GM12878 (cell line): Measurements from ENCODE around the gene CACNA1H. TPM values are rescaled to one million over a fixed set of nuclear protein-coding genes. Genes with fewer than 3 reads are reported as not detected.

Experiments
- ATAC-seq: fragments of 200-7000 bp; cut with Tn5 transposase; 3 replicates; pipeline ENCODE4 v1.9.1; 2020; ENCODE audit warnings: mild to moderate bottlenecking, moderate library complexity
- BruUV-seq: library from RNA; stranded (reverse); fragments of 400-500 nt; replicated peaks from 2 replicates; lab custom pipeline; 2021; lab: Mats Ljungman, UMichigan
- CTCF ChIA-PET: fragments of 300-600 bp; sonication (Branson Sonifier 250); formaldehyde crosslinking; extraction: SDS; loops from one replicate; lab custom pipeline; 2021; ENCODE audit warnings: inconsistent platforms; lab: Yijun Ruan, JAX
- POLR2A ChIA-PET: fragments of 350-600 bp; formaldehyde crosslinking; extraction: SDS; loops from one replicate; lab custom pipeline; 2021; ENCODE audit warnings: inconsistent platforms; lab: Charles Lee
- RAD21 ChIA-PET: fragments of 300-600 bp; sonication (Branson Sonifier 250); formaldehyde crosslinking; loops from one replicate; lab custom pipeline; 2023; ENCODE audit warnings: antibody characterized with exemption; ENCODE audit not compliant: unreplicated experiment; lab: Charles Lee
- SMC1A ChIA-PET: fragments of 300-600 bp; sonication (Branson Sonifier 250); formaldehyde crosslinking; loops from one replicate; lab custom pipeline; 2023; ENCODE audit not compliant: unreplicated experiment, uncharacterized antibody; lab: Charles Lee
- DNase-seq: peaks from one replicate; pipeline ENCODE4 v3.0.0-alpha.2; 2011; ENCODE audit warnings: low read depth, low spot score
- FAIRE-seq: peaks from 3 replicates; lab custom pipeline; 2011; peaks lifted over from hg19 to GRCh38; lab: Jason Lieb, UNC
- H2AFZ ChIP-seq: 2 replicates; pipeline ENCODE4 v1.6.0; 2011; ENCODE audit warnings: low read depth, low read length, control low read depth; ENCODE audit not compliant: control insufficient read depth
- H3K27ac ChIP-seq: 2 replicates; pipeline ENCODE4 v1.5.1; 2011; ENCODE audit warnings: control low read depth; ENCODE audit not compliant: control insufficient read depth, insufficient read depth
- H3K27me3 ChIP-seq, 2 experiments: replicated peaks in 1 of 2; 2 replicates each; pipeline versions ENCODE4 v1.6.0 to v1.6.1; 2011; ENCODE audit warnings: low read length in 1 of 2; ENCODE audit not compliant: control insufficient read depth in 2 of 2, insufficient read depth in 2 of 2
- H3K36me3 ChIP-seq, 2 experiments: 2 replicates each; pipeline ENCODE4 v1.5.1; 2011; ENCODE audit warnings: low read length in 1 of 2; ENCODE audit not compliant: control insufficient read depth in 2 of 2, insufficient read depth in 2 of 2
- H3K4me1 ChIP-seq: 2 replicates; pipeline ENCODE4 v1.6.1; 2011; ENCODE audit warnings: mild to moderate bottlenecking, low read length, moderate library complexity, mixed read lengths; ENCODE audit not compliant: control insufficient read depth, insufficient read depth
- H3K4me2 ChIP-seq: 2 replicates; pipeline ENCODE4 v1.6.0; 2011; ENCODE audit warnings: control low read depth; ENCODE audit not compliant: control insufficient read depth, insufficient read depth
- H3K4me3 ChIP-seq: fragments of 200-600 bp; sonication (generic); 2 replicates; pipeline ENCODE4 v1.5.1; 2016
- H3K79me2 ChIP-seq: 2 replicates; pipeline ENCODE4 v1.6.0; 2011; ENCODE audit warnings: low read length; ENCODE audit not compliant: control insufficient read depth, insufficient read depth
- H3K9ac ChIP-seq: 2 replicates; pipeline ENCODE4 v1.8.0; 2011; ENCODE audit warnings: low read length, control low read depth, mixed read lengths; ENCODE audit not compliant: control insufficient read depth, insufficient read depth
- H3K9me3 ChIP-seq: replicated peaks from 3 replicates; pipeline ENCODE4 v1.5.1; 2011; ENCODE audit warnings: mild to moderate bottlenecking, low read length; ENCODE audit not compliant: control insufficient read depth, insufficient read depth
- H4K20me1 ChIP-seq: 2 replicates; pipeline ENCODE4 v1.6.0; 2011; ENCODE audit not compliant: control insufficient read depth, insufficient read depth
- BRCA1 ChIP-seq: IDR thresholded peaks from 2 replicates; pipeline ENCODE4 v1.6.1; 2011; ENCODE audit warnings: low read depth, low read length, improper control_type of control experiment
- CREM ChIP-seq: IDR thresholded peaks from 2 replicates; pipeline ENCODE4 v1.6.1; 2014; ENCODE audit warnings: antibody characterized with exemption, low read depth
- CUX1 ChIP-seq: IDR thresholded peaks from 2 replicates; pipeline ENCODE4 v1.6.1; 2012; ENCODE audit warnings: improper control_type of control experiment, low read depth, low read length; ENCODE audit not compliant: insufficient replicate concordance
- IRF4 ChIP-seq: IDR thresholded peaks from 2 replicates; pipeline ENCODE4 v1.6.1; 2011; ENCODE audit warnings: low read depth, low read length
- KLF5 ChIP-seq: fragments of 450-650 bp; IDR thresholded peaks from 2 replicates; pipeline ENCODE4 v1.6.1; 2014; ENCODE audit warnings: mild to moderate bottlenecking; ENCODE audit not compliant: partially characterized antibody
- MEF2B ChIP-seq: fragments of 450-650 bp; IDR thresholded peaks from 2 replicates; pipeline ENCODE4 v1.6.1; 2018; ENCODE audit warnings: mild to moderate bottlenecking, moderate library complexity; ENCODE audit not compliant: partially characterized antibody, poor library complexity, severe bottlenecking
- MTA3 ChIP-seq: IDR thresholded peaks from 2 replicates; pipeline ENCODE4 v1.6.1; 2012; ENCODE audit warnings: low read length, inconsistent platforms, borderline replicate concordance
- MYB ChIP-seq: fragments of 150-350 bp; IDR thresholded peaks from 2 replicates; pipeline ENCODE4 v1.6.1; 2014; ENCODE audit warnings: mild to moderate bottlenecking, low read depth, low read length, borderline replicate concordance
- RUNX3 ChIP-seq: IDR thresholded peaks from 2 replicates; pipeline ENCODE4 v1.6.1; 2012; ENCODE audit warnings: low read length, inconsistent platforms
- SIX5 ChIP-seq: IDR thresholded peaks from 2 replicates; pipeline ENCODE4 v1.6.1; 2011; ENCODE audit warnings: mild to moderate bottlenecking, low read depth, low read length, moderate library complexity; ENCODE audit not compliant: severe bottlenecking
- TAF1 ChIP-seq: IDR thresholded peaks from 2 replicates; pipeline ENCODE4 v1.6.1; 2011; ENCODE audit warnings: mild to moderate bottlenecking, low read depth, low read length, borderline replicate concordance
- ZBTB40 ChIP-seq: fragments of 450-650 bp; IDR thresholded peaks from 2 replicates; pipeline ENCODE4 v1.6.1; 2016; ENCODE audit warnings: mild to moderate bottlenecking, moderate library complexity, borderline replicate concordance
- WGBS: methylation state at CpG from one replicate; pipeline ENCODE4 v1.1.6; 2016; ENCODE audit warnings: low lambda C conversion rate; ENCODE audit not compliant: insufficient replicate concordance, insufficient coverage; ENCODE audit errors: missing lambda C conversion rate; 5-methylcytosine and 5-hydroxymethylcytosine counted together
- in situ Hi-C: fragments of 300-500 bp; cut with MboI; formaldehyde crosslinking; loops from 9 replicates; pipeline ENCODE4 v1.14.3; 2018; ENCODE audit warnings: mixed read lengths
- intact Hi-C: fragments of 100-400 bp; cut with micrococcal nuclease; formaldehyde crosslinking; loops from one replicate; pipeline ENCODE4 v1.14.2; 2022; ENCODE audit not compliant: unreplicated experiment
- polyA plus RNA-seq, 11 experiments: library from polyadenylated mRNA; depleted of rRNA in 4 of 11; unstranded in 6 of 11; stranded (reverse) in 5 of 11; fragments of >200 nt; fragmentation: Nextera tagmentation in 4 of 11; fragmentation: Illumina TruSeq in 1 of 11; extraction: Ambion mirVana in 4 of 11; extraction: Trizol in 1 of 11; gene quantifications; 1 replicate in 1 of 11; 2 replicates in 10 of 11; pipeline versions ENCODE4 v1.2.1 to v1.2.3, GENCODE V29; 2011 to 2016; ENCODE audit warnings: inconsistent platforms in 2 of 11, missing spikeins in 2 of 11, low read depth in 1 of 11
- total RNA-seq, 4 experiments: library from RNA; depleted of rRNA in 3 of 4; stranded (reverse); fragments of >200 nt in 3 of 4; fragmentation: Illumina TruSeq in 1 of 4; extraction: Trizol in 1 of 4; gene quantifications; 2 replicates each; pipeline versions ENCODE4 v1.2.1 to v1.2.3, GENCODE V29; 2013 to 2021

CACNA1H gene
- total and polyA plus RNA-seq, 10 of the 15 experiments (the other 5 are each of a cell fraction or from before 2014, with no cell fraction given), result 0.03 to 0.54 TPM; not detected in 8

GRCh38 chr16:1117176-1117900, 35.6 kb upstream of the CACNA1H start:
- Histone ChIP-seq H3K4me3 (no peak overlapping the region), H3K9me3 (no peaks in the 10 kb centered on the region), H3K27me3 (no peaks in the 10 kb centered on the region), H4K20me1 (no peaks in the 10 kb centered on the region), H3K4me2 (no peak overlapping the region), H3K36me3 (no peaks in the 10 kb centered on the region), H3K27ac (no peak overlapping the region), H3K4me1 (no peaks in the 10 kb centered on the region), H3K79me2 (no peaks in the 10 kb centered on the region), H2AFZ (no peak overlapping the region), H3K9ac (no peak overlapping the region)
- 52% methylated on average over 31 of the region's 34 CpGs for WGBS
- ATAC-seq, result no peak
- ChIA-PET CTCF (no interaction called here), SMC1A (no interaction called here), POLR2A (no interaction called here), RAD21 (no interaction called here)
- no peak for DNase-seq
- in situ Hi-C loops, result no loop called here
- no peak for TF ChIP-seq KLF5
- no peak for TF ChIP-seq MEF2B
- TF ChIP-seq MYB, result no peak
- TF ChIP-seq BRCA1, result no peak
- TF ChIP-seq CUX1, result no peak
- TF ChIP-seq ZBTB40, result no peak
- TF ChIP-seq TAF1, result no peak
- no peak for TF ChIP-seq RUNX3
- no peak for TF ChIP-seq IRF4
- TF ChIP-seq SIX5, result no peak
- no peak for TF ChIP-seq CREM
- no peak for TF ChIP-seq MTA3
- BruUV-seq, result no TSS peak
- intact Hi-C loops, result no loop called here
- FAIRE-seq, result no peak
